Neural cell (in vitro differentiated cells): ENCODE results near the gene RASSF4. TPM values are rescaled to one million over a fixed set of nuclear protein-coding genes. Genes with fewer than 3 reads are reported as not detected.

Experiments
- H2AFZ ChIP-seq: fragments of 200-600, 300-800 bp; sonication (generic), shearing (Covaris generic); 2 replicates; pipeline ENCODE4 v1.6.0; 2014; ENCODE audit warnings: low read depth, mild to moderate bottlenecking, antibody characterized with exemption, low read length, moderate library complexity
- H3F3A ChIP-seq: fragments of 200-600 bp; shearing (Covaris generic); 2 replicates; pipeline ENCODE4 v1.6.1; 2016; ENCODE audit warnings: mild to moderate bottlenecking, moderate library complexity, mixed read lengths, antibody characterized with exemption, low read length; ENCODE audit not compliant: insufficient read depth, poor library complexity, severe bottlenecking
- H3K27ac ChIP-seq: fragments of 200-600, 300-800 bp; sonication (generic), shearing (Covaris generic); 2 replicates; pipeline ENCODE4 v1.5.1; 2014; ENCODE audit warnings: mild to moderate bottlenecking, low read length, moderate library complexity
- H3K27me3 ChIP-seq: fragments of 300-800, 200-600 bp; sonication (generic), shearing (Covaris generic); 2 replicates; pipeline ENCODE4 v1.6.0; 2014; ENCODE audit warnings: mild to moderate bottlenecking, low read depth, low read length, moderate library complexity; ENCODE audit not compliant: insufficient read depth
- H3K36me3 ChIP-seq: fragments of 300-800, 200-600 bp; sonication (generic), shearing (Covaris generic); 2 replicates; pipeline ENCODE4 v1.5.1; 2014; ENCODE audit warnings: mild to moderate bottlenecking, antibody characterized with exemption, low read length, moderate library complexity; ENCODE audit not compliant: insufficient read depth
- H3K4me2 ChIP-seq: fragments of 300-800, 200-600 bp; sonication (generic), shearing (Covaris generic); 2 replicates; pipeline ENCODE4 v1.6.0; 2014; ENCODE audit warnings: mild to moderate bottlenecking, low read length
- H3K4me3 ChIP-seq: fragments of 300-800, 200-600 bp; sonication (generic), shearing (Covaris generic); 2 replicates; pipeline ENCODE4 v1.5.1; 2014; ENCODE audit warnings: mild to moderate bottlenecking, low read length, moderate library complexity
- H3K79me2 ChIP-seq: fragments of 200-600 bp; shearing (Covaris generic); replicated peaks from 2 replicates; pipeline ENCODE4 v1.6.0; 2014; ENCODE audit warnings: mild to moderate bottlenecking, low read length, moderate library complexity; ENCODE audit not compliant: insufficient read depth
- H3K9ac ChIP-seq: fragments of 300-800, 200-600 bp; sonication (generic), shearing (Covaris generic); 2 replicates; pipeline ENCODE4 v1.6.1; 2016; ENCODE audit warnings: mild to moderate bottlenecking, low read length, mixed read lengths
- H3K9me2 ChIP-seq: fragments of 200-600 bp; shearing (Covaris generic); 2 replicates; pipeline ENCODE4 v1.6.1; 2016; ENCODE audit warnings: mild to moderate bottlenecking, low read length, mixed read lengths; ENCODE audit not compliant: insufficient read depth
- H3K9me3 ChIP-seq: fragments of 200-600, 300-800 bp; sonication (generic), shearing (Covaris generic); 2 replicates; pipeline ENCODE4 v1.6.1; 2016; ENCODE audit warnings: mild to moderate bottlenecking, mixed run types, low read length, moderate library complexity, mixed read lengths
- H4K20me1 ChIP-seq: fragments of 200-600 bp; shearing (Covaris generic); 2 replicates; pipeline ENCODE4 v1.6.1; 2016; ENCODE audit warnings: mild to moderate bottlenecking, mixed run types; ENCODE audit not compliant: insufficient read depth
- CTCF ChIP-seq: fragments of 450-650 bp; IDR thresholded peaks from 2 replicates; pipeline ENCODE4 v1.5.1; 2014; ENCODE audit warnings: antibody characterized with exemption, mild to moderate bottlenecking, moderate library complexity; ENCODE audit not compliant: poor library complexity, severe bottlenecking
- EP300 ChIP-seq: fragments of 450-650 bp; conservative IDR thresholded peaks from 2 replicates; pipeline ENCODE4 v1.6.1; 2014; ENCODE audit warnings: antibody characterized with exemption, mild to moderate bottlenecking, moderate library complexity; ENCODE audit not compliant: poor library complexity, severe bottlenecking
- EZH2 ChIP-seq: fragments of 200-600, 300-800 bp; shearing (Covaris generic), sonication (generic); IDR thresholded peaks from 2 replicates; pipeline ENCODE4 v1.6.1; 2014; ENCODE audit warnings: antibody characterized with exemption, low read length, borderline replicate concordance, mild to moderate bottlenecking; ENCODE audit not compliant: insufficient read depth, poor library complexity, severe bottlenecking
- MXI1 ChIP-seq: fragments of 450-650 bp; conservative IDR thresholded peaks from 2 replicates; pipeline ENCODE4 v1.6.1; 2014; ENCODE audit warnings: antibody characterized with exemption, mild to moderate bottlenecking; ENCODE audit not compliant: poor library complexity, severe bottlenecking
- POLR2AphosphoS5 ChIP-seq: IDR thresholded peaks from 2 replicates; pipeline ENCODE4 v1.6.1; 2012
- RAD21 ChIP-seq: fragments of 450-650 bp; conservative IDR thresholded peaks from 2 replicates; pipeline ENCODE4 v1.6.1; 2014; ENCODE audit warnings: antibody characterized with exemption, mild to moderate bottlenecking, moderate library complexity
- REST ChIP-seq: IDR thresholded peaks from 2 replicates; pipeline ENCODE4 v1.6.1; 2012; ENCODE audit warnings: borderline replicate concordance
- SMC3 ChIP-seq: fragments of 450-650 bp; conservative IDR thresholded peaks from 2 replicates; pipeline ENCODE4 v1.6.1; 2014; ENCODE audit warnings: antibody characterized with exemption, mild to moderate bottlenecking, moderate library complexity; ENCODE audit not compliant: poor library complexity
- TAF1 ChIP-seq: IDR thresholded peaks from 2 replicates; pipeline ENCODE4 v1.6.1; 2012; ENCODE audit warnings: low read depth
- polyA plus RNA-seq: library from polyadenylated mRNA; depleted of rRNA; stranded (reverse); fragments of >200 nt; gene quantifications from 2 replicates; pipeline ENCODE4 v1.2.3, GENCODE V29; 2014

RASSF4 gene
- polyA plus RNA-seq, 1 donor from 2014 or later, result 10.2 TPM

- Histone ChIP-seq H3F3A (no peaks in the 10 kb centered on the region), H3K9me2 (no peaks in the 10 kb centered on the region), H3K9me3 (peaks cover 4% of the 10 kb centered on the region), H3K36me3 (no peaks in the 10 kb centered on the region), H3K79me2 (no peaks in the 10 kb centered on the region), H3K27me3 (no peaks in the 10 kb centered on the region), H3K27ac (no peak overlapping the region), H3K4me3 (no peak overlapping the region), H3K9ac (no peak overlapping the region), H2AFZ (no peak overlapping the region), H3K4me2 (no peak overlapping the region), H4K20me1 (no peaks in the 10 kb centered on the region)
- TF ChIP-seq EZH2 (no peak), TAF1 (no peak), RAD21 (no peak)
Measured at GRCh38 chr10:45023426-45023825, 63.8 kb downstream of the RASSF4 start.

GRCh38 chr10:45034301-45034700 is 74.7 kb downstream of the RASSF4 start:
- Histone ChIP-seq H3K36me3 (no peaks in the 10 kb centered on the region), H3K27ac (no peak overlapping the region), H3K79me2 (no peaks in the 10 kb centered on the region), H3K4me3 (no peak overlapping the region), H4K20me1 (no peaks in the 10 kb centered on the region), H3K27me3 (no peaks in the 10 kb centered on the region), H2AFZ (no peak overlapping the region), H3K9me3 (no peaks in the 10 kb centered on the region), H3K4me2 (no peak overlapping the region), H3K9ac (no peak overlapping the region), H3F3A (no peaks in the 10 kb centered on the region), H3K9me2 (no peaks in the 10 kb centered on the region)
- no peak for TF ChIP-seq REST
- TF ChIP-seq MXI1, result no peak
- no peak for TF ChIP-seq SMC3
- TF ChIP-seq TAF1, result no peak
- TF ChIP-seq POLR2AphosphoS5, result no peak
- TF ChIP-seq EP300, result no peak
- no peak for TF ChIP-seq EZH2
- no peak for TF ChIP-seq RAD21
- no peak for TF ChIP-seq CTCF

- H3K9me3 ChIP-seq, result no peaks in the 10 kb centered on the region
- no peaks in the 10 kb centered on the region for H3K36me3 ChIP-seq
- no peak overlapping the region for H2AFZ ChIP-seq
- no peaks in the 10 kb centered on the region for H3K79me2 ChIP-seq
- no peaks in the 10 kb centered on the region for H3K9me2 ChIP-seq
- no peaks in the 10 kb centered on the region for H3F3A ChIP-seq
- H3K4me3 ChIP-seq, result no peak overlapping the region
- no peak overlapping the region for H3K9ac ChIP-seq
- no peak overlapping the region for H3K27ac ChIP-seq
- no peak overlapping the region for H3K4me2 ChIP-seq
- no peaks in the 10 kb centered on the region for H3K27me3 ChIP-seq
- TF ChIP-seq REST (no peak), EP300 (no peak), EZH2 (no peak), POLR2AphosphoS5 (no peak), MXI1 (no peak), TAF1 (no peak), SMC3 (no peak)
- H4K20me1 ChIP-seq, result no peaks in the 10 kb centered on the region
Measured at GRCh38 chr10:45035673-45036072, 76.1 kb downstream of the RASSF4 start.
